Suprapubic skin (tissue), 4 donors: ENCODE measurements around the gene MEMO1.

Experiments used
- POLR2A ChIP-seq, 2 donors: fragments of 450-650 bp; IDR thresholded peaks; one replicate each; pipeline ENCODE4 v1.6.1; 2017; ENCODE audit warnings: antibody characterized with exemption in 2 of 2, mild to moderate bottlenecking in 2 of 2, moderate library complexity in 2 of 2
- POLR2AphosphoS5 ChIP-seq, 3 donors: sonication (generic); formaldehyde crosslinking; IDR thresholded peaks; one replicate each; pipeline ENCODE4 v1.6.1; 2017; ENCODE audit warnings: antibody characterized with exemption in 3 of 3
- TF ChIP-seq, protein P1 (sequence below), 2 donors: fragments of 200-600 bp in 1 of 2; fragments of 450-650 bp in 1 of 2; sonication (generic) in 1 of 2; IDR thresholded peaks; one replicate each; pipeline ENCODE4 v1.5.1; 2016 to 2019; ENCODE audit warnings: antibody characterized with exemption in 2 of 2, mild to moderate bottlenecking in 1 of 2, moderate library complexity in 1 of 2

DNA sequence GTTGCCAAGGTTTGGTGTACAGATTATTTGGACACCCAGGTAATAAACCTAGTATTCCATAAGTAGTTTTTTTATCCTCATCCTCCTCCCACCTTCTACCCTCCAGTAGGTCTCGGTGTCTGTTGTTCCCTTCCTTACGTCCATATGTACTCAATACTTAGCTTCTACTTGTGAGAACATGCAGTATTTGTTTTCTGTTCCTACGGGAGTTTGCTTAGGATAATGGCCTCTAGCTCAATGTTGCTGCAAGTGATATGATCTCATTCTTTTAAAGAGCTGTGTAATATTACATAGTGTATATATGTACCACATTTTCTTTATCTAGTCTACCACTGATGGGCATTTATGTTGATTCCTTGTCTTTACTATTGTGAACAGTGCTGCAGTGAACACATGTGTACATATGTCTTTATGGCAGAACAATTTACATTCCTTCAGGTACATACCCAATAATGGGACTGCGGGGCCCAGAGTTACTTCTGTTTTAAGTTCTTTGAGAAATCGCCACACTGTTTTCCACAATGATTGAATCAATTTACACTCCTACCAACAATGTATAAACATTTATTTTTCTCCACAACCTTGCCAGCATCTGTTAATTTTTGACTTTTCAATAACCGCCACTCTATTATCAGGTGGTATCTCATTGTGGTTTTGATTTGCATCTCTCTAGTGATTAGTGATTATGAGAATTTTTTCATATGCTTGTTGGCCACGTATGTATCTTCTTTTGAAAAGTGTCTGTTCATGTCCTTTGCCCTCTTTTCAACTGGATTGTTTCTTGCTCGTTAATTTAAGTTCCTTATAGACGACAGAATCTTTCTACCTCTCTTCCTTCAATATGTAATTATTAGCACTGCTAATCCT lies 88.0 kb downstream of the MEMO1 start:
- TF ChIP-seq, protein P1, sequence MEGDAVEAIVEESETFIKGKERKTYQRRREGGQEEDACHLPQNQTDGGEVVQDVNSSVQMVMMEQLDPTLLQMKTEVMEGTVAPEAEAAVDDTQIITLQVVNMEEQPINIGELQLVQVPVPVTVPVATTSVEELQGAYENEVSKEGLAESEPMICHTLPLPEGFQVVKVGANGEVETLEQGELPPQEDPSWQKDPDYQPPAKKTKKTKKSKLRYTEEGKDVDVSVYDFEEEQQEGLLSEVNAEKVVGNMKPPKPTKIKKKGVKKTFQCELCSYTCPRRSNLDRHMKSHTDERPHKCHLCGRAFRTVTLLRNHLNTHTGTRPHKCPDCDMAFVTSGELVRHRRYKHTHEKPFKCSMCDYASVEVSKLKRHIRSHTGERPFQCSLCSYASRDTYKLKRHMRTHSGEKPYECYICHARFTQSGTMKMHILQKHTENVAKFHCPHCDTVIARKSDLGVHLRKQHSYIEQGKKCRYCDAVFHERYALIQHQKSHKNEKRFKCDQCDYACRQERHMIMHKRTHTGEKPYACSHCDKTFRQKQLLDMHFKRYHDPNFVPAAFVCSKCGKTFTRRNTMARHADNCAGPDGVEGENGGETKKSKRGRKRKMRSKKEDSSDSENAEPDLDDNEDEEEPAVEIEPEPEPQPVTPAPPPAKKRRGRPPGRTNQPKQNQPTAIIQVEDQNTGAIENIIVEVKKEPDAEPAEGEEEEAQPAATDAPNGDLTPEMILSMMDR (IDR thresholded peaks at IDR 0.05) = no peak
- no peak for TF ChIP-seq POLR2A (IDR thresholded peaks at IDR 0.05)
- no peak for TF ChIP-seq POLR2AphosphoS5 (IDR thresholded peaks at IDR 0.05)
